B cell (primary cell): Measurements from ENCODE around the gene ADCY2.

Experiments used
- CTCF ChIP-seq: fragments of 200-600 bp; IDR thresholded peaks from one replicate; pipeline ENCODE4 v1.8.0; 2022; ENCODE audit warnings: antibody characterized with exemption, mild to moderate bottlenecking
- EZH2 ChIP-seq: IDR thresholded peaks from 2 replicates; pipeline ENCODE4 v1.6.1; 2012; ENCODE audit warnings: borderline replicate concordance, low read depth, mild to moderate bottlenecking, moderate library complexity, low read length; ENCODE audit not compliant: insufficient read depth, poor library complexity, severe bottlenecking

GRCh38 chr5:7873216-7873615, 477.3 kb downstream of the ADCY2 start:
- TF ChIP-seq CTCF: no peak
- no peak for TF ChIP-seq EZH2
